ENCODE results near the gene PLA2G7. TPM values are rescaled to one million over a fixed set of nuclear protein-coding genes. Genes with fewer than 3 reads are reported as not detected.

PLA2G7 gene
- total and polyA plus RNA-seq, 2 of the 8 experiments (the other 6 are each of a cell fraction or from before 2014, with no cell fraction given): 1.5 to 2.2 TPM

DNA sequence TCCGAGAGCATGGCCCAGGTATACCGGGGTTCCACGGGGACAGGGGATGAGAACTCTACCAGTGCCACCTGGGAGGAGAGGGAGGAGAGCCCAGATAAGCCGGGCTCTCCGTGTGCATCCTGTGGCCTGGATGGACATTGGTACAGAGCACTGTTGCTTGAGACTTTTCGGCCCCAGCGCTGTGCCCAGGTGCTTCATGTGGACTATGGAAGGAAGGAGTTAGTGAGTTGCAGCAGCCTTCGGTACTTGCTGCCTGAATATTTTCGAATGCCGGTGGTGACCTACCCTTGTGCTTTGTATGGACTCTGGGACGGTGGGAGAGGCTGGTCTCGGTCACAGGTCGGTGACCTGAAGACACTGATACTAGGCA lies 46.2 kb downstream of the PLA2G7 start:
- ChIA-PET CTCF (ENCODE audit: partially characterized antibody) (no interaction called here), POLR2A (ENCODE audit: partially characterized antibody) (no interaction called here)
- Histone ChIP-seq H3K27me3 (replicated peaks in 1 of 4; ENCODE audit: control insufficient read depth in 3 of 4, extremely low read depth in 1 of 4, insufficient read depth in 3 of 4, low read length in 3 of 4) (no peaks in the 10 kb centered on the region), H3K14ac (ENCODE audit: insufficient read length) (no peak overlapping the region), H3K4me1 (replicated peaks in 1 of 4; ENCODE audit: control insufficient read depth in 3 of 4, insufficient read depth in 4 of 4, low read length in 3 of 4) (no peaks in the 10 kb centered on the region), H3K79me2 (ENCODE audit: control insufficient read depth in 1 of 2, insufficient read depth in 2 of 2, low read length in 2 of 2) (no peaks in the 10 kb centered on the region), H4K20me1 (replicated peaks in 1 of 2; ENCODE audit: control insufficient read depth in 1 of 2, insufficient read depth in 2 of 2, low read length in 2 of 2) (no peaks in the 10 kb centered on the region), H2BK15ac (ENCODE audit: low read length) (no peak overlapping the region), H3K9ac (replicated peaks in 1 of 4; ENCODE audit: extremely low read depth in 1 of 4, low read depth in 3 of 4, low read length in 3 of 4) (no peak overlapping the region), H3K56ac (replicated peaks; ENCODE audit: insufficient read length, low read depth, low read length) (no peak overlapping the region), H2BK12ac (ENCODE audit: low read depth, low read length) (no peak overlapping the region), H3K79me1 (ENCODE audit: low read depth, low read length) (no peaks in the 10 kb centered on the region), H3K9me3 (ENCODE audit: insufficient read depth in 2 of 2, low read depth in 1 of 2, low read length in 1 of 2) (no peaks in the 10 kb centered on the region), H2BK20ac (ENCODE audit: low read length) (no peak overlapping the region), H3K4me3 (ENCODE audit: extremely low read depth in 1 of 4, insufficient read depth in 2 of 4, low read depth in 3 of 4, low read length in 4 of 4) (no peak overlapping the region), H3K23me2 (ENCODE audit: low read depth, low read length) (0 out of 2 replicates have a peak, but pooled peaks cover 2% of the 10 kb centered on the region), H4K5ac (ENCODE audit: insufficient read length, low read depth, low read length) (no peak overlapping the region), H3K27ac (ENCODE audit: low read depth, low read length) (no peak overlapping the region), H4K91ac (replicated peaks; ENCODE audit: insufficient read length, low read length) (no peak overlapping the region), H3K23ac (ENCODE audit: insufficient read length) (no peak overlapping the region), H2AK5ac (ENCODE audit: low read depth, low read length) (no peak overlapping the region), H3K4ac (replicated peaks; ENCODE audit: insufficient read length, low read depth, low read length) (no peak overlapping the region), H3K18ac (ENCODE audit: extremely low read depth, low read length) (no peak overlapping the region), H2BK120ac (replicated peaks; ENCODE audit: low read depth, low read length) (no peak overlapping the region), H2BK5ac (ENCODE audit: low read depth, low read length) (no peak overlapping the region), H3K4me2 (ENCODE audit: insufficient read depth in 1 of 2, low read depth in 2 of 2, low read length in 2 of 2) (no peak overlapping the region), H2AFZ (ENCODE audit: low read length) (0 out of 2 replicates have a peak overlapping the region, but pooled peaks have one; percentile 8), H4K8ac (ENCODE audit: extremely low read depth, insufficient read depth, low read length) (no peak overlapping the region), H3K36me3 (ENCODE audit: control insufficient read depth in 2 of 4, insufficient read depth in 4 of 4, low read length in 3 of 4) (no peaks in the 10 kb centered on the region)
- DNase-seq (ENCODE audit: low read depth in 1 of 2, low spot score in 2 of 2): no peak
- no peak for FAIRE-seq
- no peak for TF ChIP-seq TAF7 (optimal IDR thresholded peaks at IDR 0.05; ENCODE audit: borderline replicate concordance, low read depth, low read length)
- no peak for TF ChIP-seq TBP (IDR thresholded peaks at IDR 0.05; ENCODE audit: low read depth, low read length)
- TF ChIP-seq, protein P1, sequence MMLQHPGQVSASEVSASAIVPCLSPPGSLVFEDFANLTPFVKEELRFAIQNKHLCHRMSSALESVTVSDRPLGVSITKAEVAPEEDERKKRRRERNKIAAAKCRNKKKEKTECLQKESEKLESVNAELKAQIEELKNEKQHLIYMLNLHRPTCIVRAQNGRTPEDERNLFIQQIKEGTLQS (IDR thresholded peaks at IDR 0.05; ENCODE audit: insufficient read depth, low read depth, low read length): no peak
- TF ChIP-seq TEAD4 (IDR thresholded peaks at IDR 0.05; ENCODE audit: low read depth, low read length): no peak
- TF ChIP-seq SP2 (IDR thresholded peaks at IDR 0.05; ENCODE audit: low read length): no peak
- TF ChIP-seq, protein P2, sequence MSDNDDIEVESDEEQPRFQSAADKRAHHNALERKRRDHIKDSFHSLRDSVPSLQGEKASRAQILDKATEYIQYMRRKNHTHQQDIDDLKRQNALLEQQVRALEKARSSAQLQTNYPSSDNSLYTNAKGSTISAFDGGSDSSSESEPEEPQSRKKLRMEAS (IDR thresholded peaks at IDR 0.05): no peak
- no peak for TF ChIP-seq HDAC6 (IDR thresholded peaks at IDR 0.05; ENCODE audit: low read depth, low read length)
- 95% methylated on average over 11 of the region's 13 CpGs; no CpG with 5 or more reads in 1 of the 2 experiments for WGBS, 2 experiments (ENCODE audit: extremely low coverage in 1 of 2, insufficient coverage in 1 of 2, insufficient read length in 1 of 2, insufficient replicate concordance in 2 of 2, low coverage in 1 of 2, low lambda C conversion rate in 2 of 2, missing lambda C conversion rate in 1 of 2)

Data from H1 (cell line).